Mesangial cell (primary cell): ENCODE results near the gene EIF2S3B. TPM values are rescaled to one million over a fixed set of nuclear protein-coding genes. Genes with fewer than 3 reads are reported as not detected.

Source experiments
- total RNA-seq: library from RNA; depleted of rRNA; stranded (reverse); fragments of >200 nt; gene quantifications from 2 replicates; pipeline ENCODE4 v1.2.3, GENCODE V29; 2015

The EIF2S3B gene
- total RNA-seq: 0.38 and 5.4 TPM in 2 replicates

DNA sequence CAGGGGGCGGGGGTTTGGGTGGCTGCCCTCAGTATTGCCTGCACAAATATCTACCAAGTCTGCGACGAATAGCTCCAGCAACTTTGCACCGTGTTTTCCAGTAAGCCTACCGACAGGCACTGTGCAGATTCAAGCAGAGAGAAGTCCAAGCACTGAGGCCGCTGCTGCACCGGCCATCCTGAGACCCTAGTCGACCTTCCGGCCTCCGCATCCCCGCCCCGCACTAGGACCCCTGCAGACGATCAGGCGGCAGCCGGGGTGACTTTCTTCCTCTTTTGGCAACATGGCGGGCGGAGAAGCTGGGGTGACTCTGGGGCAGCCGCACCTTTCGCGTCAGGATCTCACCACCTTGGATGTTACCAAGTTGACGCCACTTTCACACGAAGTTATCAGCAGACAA is at the start of gene EIF2S3B:
Gene EIF2S3B, plus strand, starts transcription at position 271 of the 400 bp plus-strand sequence. Its CDS starts 13 bp downstream, at position 284.

Other genes starting within 250 kb of the EIF2S3B start
- 0.13 TPM in 1 of 2 replicates, not detected in the other for gene KLRD1, start 198.0 kb upstream of the EIF2S3B start, total RNA-seq
- gene KLRK1, start 115.8 kb upstream of the EIF2S3B start, total RNA-seq: 0.16 TPM in 1 of 2 replicates, not detected in the other
- gene KLRC4, start 96.1 kb upstream of the EIF2S3B start, total RNA-seq: 0.16 TPM in 1 of 2 replicates, not detected in the other
- 0.13 TPM in 1 of 2 replicates, not detected in the other for gene KLRC3, start 85.3 kb upstream of the EIF2S3B start, total RNA-seq
- not detected in 2 replicates for gene KLRC2, start 69.9 kb upstream of the EIF2S3B start, total RNA-seq
- not detected in 2 replicates for gene KLRC1, start 52.5 kb upstream of the EIF2S3B start, total RNA-seq
- 9.4 and 19.7 TPM in 2 replicates for gene MAGOHB, start 107.7 kb downstream of the EIF2S3B start, total RNA-seq
- 0.25 and 1.3 TPM in 2 replicates for gene STYK1, start 168.2 kb downstream of the EIF2S3B start, total RNA-seq
- gene YBX3, start 217.4 kb downstream of the EIF2S3B start, total RNA-seq: 157 and 215 TPM in 2 replicates